ENCODE results near the gene TAF1C. TPM values are rescaled to one million over a fixed set of nuclear protein-coding genes. Genes with fewer than 3 reads are reported as not detected.

Gene TAF1C
- total and polyA plus RNA-seq, 9 of the 15 experiments (the other 6 are each of a cell fraction or from before 2014, with no cell fraction given) = 1.5 to 74.8 (median 21.0) TPM

GRCh38 chr16:84138824-84139627 lies 47.8 kb downstream of the TAF1C start (continued):
- peak; percentile 17 for TF ChIP-seq E2F8 (IDR thresholded peaks at IDR 0.05; ENCODE audit: low read depth, partially characterized antibody)
- no peak for TF ChIP-seq CC2D1A (IDR thresholded peaks at IDR 0.05)
- TF ChIP-seq ZNF165 (CRISPR knock-in tag; IDR thresholded peaks at IDR 0.05; ENCODE audit: borderline replicate concordance) = no peak
- TF ChIP-seq ZNF57 (CRISPR knock-in tag; IDR thresholded peaks at IDR 0.05) = no peak
- peak; percentile 64 to 89 for TF ChIP-seq AFF1 (IDR thresholded peaks at IDR 0.05; ENCODE audit: low read depth in 1 of 2, partially characterized antibody in 2 of 2)
- no peak for TF ChIP-seq CTCFL (IDR thresholded peaks at IDR 0.05; ENCODE audit: borderline replicate concordance, insufficient read depth, low read depth, low read length, poor library complexity, severe bottlenecking)
- no peak; the same call in 1 of the 2 replicates for TF ChIP-seq NFIC (IDR thresholded peaks at IDR 0.05)
- TF ChIP-seq SREBF1 (IDR thresholded peaks at IDR 0.05; ENCODE audit: borderline replicate concordance, low read depth, low read length) = no peak
- no peak for TF ChIP-seq ZNF124 (CRISPR knock-in tag; IDR thresholded peaks at IDR 0.05)
- TF ChIP-seq SMC3 (conservative IDR thresholded peaks at IDR 0.05; ENCODE audit: insufficient read depth, low read depth, low read length) = no peak
- no peak for TF ChIP-seq ZNF561 (CRISPR knock-in tag; conservative IDR thresholded peaks at IDR 0.05)
- peak; percentile 46; the same call in 1 of the 2 replicates for TF ChIP-seq PHF8 (IDR thresholded peaks at IDR 0.05; ENCODE audit: borderline replicate concordance, low read length)
- TF ChIP-seq E2F4 (CRISPR knock-in tag; IDR thresholded peaks at IDR 0.05; ENCODE audit: low read depth) = no peak
- TF ChIP-seq TCF7 (IDR thresholded peaks at IDR 0.05; ENCODE audit: borderline replicate concordance) = peak; percentile 97
- no peak for TF ChIP-seq ETS2 (tag; IDR thresholded peaks at IDR 0.05; ENCODE audit: borderline replicate concordance, poor library complexity, severe bottlenecking)
